ENCODE measurements around the gene ITGB1BP1.
A peak's percentile ranks its signal among the peaks of the same experiment; 100 is the strongest.

The ITGB1BP1 gene

GRCh38 chr2:9377461-9378097 is 45.7 kb downstream of the ITGB1BP1 start:
- DNase-seq, result no peak

GRCh38 chr2:9375857-9376428 is 47.4 kb downstream of the ITGB1BP1 start:
- no peak for DNase-seq

GRCh38 chr2:9374071-9374730 is 49.1 kb downstream of the ITGB1BP1 start:
- no peak for DNase-seq

- DNase-seq, result no peak
Measured at GRCh38 chr2:9373476-9373875, 49.9 kb downstream of the ITGB1BP1 start.

- peak; percentile 73 for DNase-seq
Measured at GRCh38 chr2:9373047-9373446, 50.3 kb downstream of the ITGB1BP1 start.

GRCh38 chr2:9370746-9371145 is 52.6 kb downstream of the ITGB1BP1 start:
- DNase-seq, result no peak

- no peak for DNase-seq
Measured at GRCh38 chr2:9366026-9366425, 57.3 kb downstream of the ITGB1BP1 start.

- no peak for DNase-seq
Measured at GRCh38 chr2:9365498-9366019, 57.8 kb downstream of the ITGB1BP1 start.

GRCh38 chr2:9364791-9365497 is 58.4 kb downstream of the ITGB1BP1 start:
- no peak for DNase-seq

- DNase-seq, result no peak
Measured at GRCh38 chr2:9364373-9364772, 59.0 kb downstream of the ITGB1BP1 start.

- no peak for DNase-seq
Measured at GRCh38 chr2:9360701-9361100, 62.6 kb downstream of the ITGB1BP1 start.

- no peak for DNase-seq
Measured at GRCh38 chr2:9360110-9360509, 63.2 kb downstream of the ITGB1BP1 start.

- no peak for DNase-seq
Measured at GRCh38 chr2:9359463-9359862, 63.9 kb downstream of the ITGB1BP1 start.

GRCh38 chr2:9358846-9359245 is 64.5 kb downstream of the ITGB1BP1 start:
- DNase-seq, result no peak

- no peak for DNase-seq
Measured at GRCh38 chr2:9356261-9356660, 67.1 kb downstream of the ITGB1BP1 start.

- DNase-seq, result no peak
Measured at GRCh38 chr2:9355716-9356115, 67.6 kb downstream of the ITGB1BP1 start.

GRCh38 chr2:9355270-9355669 is 68.1 kb downstream of the ITGB1BP1 start:
- DNase-seq, result no peak

GRCh38 chr2:9354318-9354717 is 69.0 kb downstream of the ITGB1BP1 start:
- no peak for DNase-seq

All from NCI-H69 (cell line).